ENCODE results near the gene DDX55. TPM values are rescaled to one million over a fixed set of nuclear protein-coding genes. Genes with fewer than 3 reads are reported as not detected.

Gene DDX55
- total RNA-seq, 2 donors from 2014 or later, result 16.1 to 30.3 TPM

GRCh38 chr12:123645380-123645779, 43.5 kb downstream of the DDX55 start:
- ATAC-seq, result no peak
- H3K36me3 ChIP-seq (replicated peaks in 1 of 2; ENCODE audit: insufficient read depth in 1 of 2, low read depth in 2 of 2), result peaks cover 0 to 16% of the 10 kb centered on the region in 2 donors
- 95 to 97% methylated on average over 3 of the region's 3 CpGs for WGBS, 2 donors
- no peak overlapping the region for H3K4me3 ChIP-seq
- no peaks in the 10 kb centered on the region for H3K27me3 ChIP-seq
- no peak for DNase-seq
- no peak overlapping the region for H3K27ac ChIP-seq
- intact Hi-C loops (cut with DNase I), result no loop called here
- no peaks in the 10 kb centered on the region for H3K9me3 ChIP-seq
- no peaks in the 10 kb centered on the region for H3K4me1 ChIP-seq
- TF ChIP-seq, protein P1, sequence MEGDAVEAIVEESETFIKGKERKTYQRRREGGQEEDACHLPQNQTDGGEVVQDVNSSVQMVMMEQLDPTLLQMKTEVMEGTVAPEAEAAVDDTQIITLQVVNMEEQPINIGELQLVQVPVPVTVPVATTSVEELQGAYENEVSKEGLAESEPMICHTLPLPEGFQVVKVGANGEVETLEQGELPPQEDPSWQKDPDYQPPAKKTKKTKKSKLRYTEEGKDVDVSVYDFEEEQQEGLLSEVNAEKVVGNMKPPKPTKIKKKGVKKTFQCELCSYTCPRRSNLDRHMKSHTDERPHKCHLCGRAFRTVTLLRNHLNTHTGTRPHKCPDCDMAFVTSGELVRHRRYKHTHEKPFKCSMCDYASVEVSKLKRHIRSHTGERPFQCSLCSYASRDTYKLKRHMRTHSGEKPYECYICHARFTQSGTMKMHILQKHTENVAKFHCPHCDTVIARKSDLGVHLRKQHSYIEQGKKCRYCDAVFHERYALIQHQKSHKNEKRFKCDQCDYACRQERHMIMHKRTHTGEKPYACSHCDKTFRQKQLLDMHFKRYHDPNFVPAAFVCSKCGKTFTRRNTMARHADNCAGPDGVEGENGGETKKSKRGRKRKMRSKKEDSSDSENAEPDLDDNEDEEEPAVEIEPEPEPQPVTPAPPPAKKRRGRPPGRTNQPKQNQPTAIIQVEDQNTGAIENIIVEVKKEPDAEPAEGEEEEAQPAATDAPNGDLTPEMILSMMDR (IDR thresholded peaks at IDR 0.05), result no peak
- no peak for TF ChIP-seq POLR2A (IDR thresholded peaks at IDR 0.05)

DNA sequence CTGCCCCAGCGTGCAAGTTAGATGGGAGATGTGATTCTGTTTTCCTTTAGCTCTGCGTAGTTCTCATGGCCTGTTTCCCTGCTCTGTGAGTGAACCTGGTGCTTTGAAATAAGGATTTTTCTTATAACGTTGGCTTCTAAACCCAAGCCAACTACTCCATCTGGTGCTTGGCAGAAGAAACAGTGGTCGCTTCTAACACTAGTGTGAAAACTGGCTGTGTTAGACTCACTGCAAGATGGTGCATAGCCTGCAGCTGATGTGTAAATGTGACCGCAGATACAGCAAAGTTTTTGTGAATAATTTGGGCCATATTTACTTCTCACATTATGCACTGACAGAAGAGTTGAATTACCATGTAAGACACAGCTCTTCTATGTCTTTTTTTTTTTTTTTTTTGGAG, 44.0 kb downstream of the DDX55 start:
- intact Hi-C loops (cut with DNase I), result no loop called here
- Histone ChIP-seq H3K4me1 (no peaks in the 10 kb centered on the region), H3K9me3 (no peaks in the 10 kb centered on the region), H3K4me3 (no peak overlapping the region), H3K27ac (no peak overlapping the region), H3K27me3 (no peaks in the 10 kb centered on the region), H3K36me3 (replicated peaks in 1 of 2; ENCODE audit: insufficient read depth in 1 of 2, low read depth in 2 of 2) (peaks cover 0 to 16% of the 10 kb centered on the region in 2 donors)
- 82 to 88% methylated on average over 5 of the region's 5 CpGs for WGBS, 2 donors
- ATAC-seq, result no peak
- DNase-seq, result no peak
- no peak for TF ChIP-seq POLR2A (IDR thresholded peaks at IDR 0.05)
- TF ChIP-seq, protein P1 (IDR thresholded peaks at IDR 0.05), result no peak

GRCh38 chr12:123648401-123648800, 46.5 kb downstream of the DDX55 start:
- H3K27ac ChIP-seq, result no peak overlapping the region
- no peaks in the 10 kb centered on the region for H3K4me1 ChIP-seq
- intact Hi-C loops (cut with DNase I), result no loop called here
- H3K27me3 ChIP-seq, result no peaks in the 10 kb centered on the region
- no peak overlapping the region for H3K4me3 ChIP-seq
- no peak for TF ChIP-seq POLR2A (IDR thresholded peaks at IDR 0.05)
- TF ChIP-seq, protein P1 (IDR thresholded peaks at IDR 0.05), result no peak
- peaks cover 0 to 17% of the 10 kb centered on the region in 2 donors for H3K36me3 ChIP-seq (replicated peaks in 1 of 2; ENCODE audit: insufficient read depth in 1 of 2, low read depth in 2 of 2)
- DNase-seq (no peak), ATAC-seq (no peak)
- H3K9me3 ChIP-seq, result no peaks in the 10 kb centered on the region
- 87 to 90% methylated on average over 5 of the region's 5 CpGs for WGBS, 2 donors

GRCh38 chr12:123654129-123654701, 52.3 kb downstream of the DDX55 start:
- Histone ChIP-seq H3K4me1 (no peaks in the 10 kb centered on the region), H3K4me3 (no peak overlapping the region), H3K27me3 (no peaks in the 10 kb centered on the region), H3K27ac (no peak overlapping the region), H3K36me3 (replicated peaks in 1 of 2; ENCODE audit: insufficient read depth in 1 of 2, low read depth in 2 of 2) (peaks cover 0 to 17% of the 10 kb centered on the region in 2 donors), H3K9me3 (no peaks in the 10 kb centered on the region)
- 83 to 84% methylated on average over 4 of the region's 4 CpGs for WGBS, 2 donors
- no peak for TF ChIP-seq POLR2A (IDR thresholded peaks at IDR 0.05)
- TF ChIP-seq, protein P1 (IDR thresholded peaks at IDR 0.05), result no peak
- intact Hi-C loops (cut with DNase I), result no loop called here
- DNase-seq (no peak), ATAC-seq (no peak)

GRCh38 chr12:123655420-123655819, 53.5 kb downstream of the DDX55 start:
- H3K36me3 ChIP-seq (replicated peaks in 1 of 2; ENCODE audit: insufficient read depth in 1 of 2, low read depth in 2 of 2), result peaks cover 0 to 14% of the 10 kb centered on the region in 2 donors
- no peaks in the 10 kb centered on the region for H3K4me1 ChIP-seq
- no peak overlapping the region for H3K4me3 ChIP-seq
- no peak for DNase-seq
- intact Hi-C loops (cut with DNase I), result no loop called here
- TF ChIP-seq POLR2A (IDR thresholded peaks at IDR 0.05), result no peak
- TF ChIP-seq, protein P1 (IDR thresholded peaks at IDR 0.05), result no peak
- H3K27me3 ChIP-seq, result no peaks in the 10 kb centered on the region
- WGBS, 2 donors, result 65 to 71% methylated on average over 5 of the region's 5 CpGs
- H3K9me3 ChIP-seq, result no peaks in the 10 kb centered on the region
- ATAC-seq, result no peak
- no peak overlapping the region for H3K27ac ChIP-seq

All from body of pancreas (tissue), 4 donors.